Activated CD8-positive, alpha-beta memory T cell treated with anti-CD3 and anti-CD28 coated beads, Interleukin-2, amount 50 U/mL, for 1 hour (primary cell): Measurements from ENCODE around the gene RABGAP1.

ENCODE experiments used
- DNase-seq: peaks from one replicate; pipeline ENCODE4 v3.0.0-alpha.2; 2020; ENCODE audit errors: extremely low read depth

The RABGAP1 gene

GRCh38 chr9:123109540-123110279 lies 168.9 kb downstream of the RABGAP1 start:
- DNase-seq, result no peak

DNA sequence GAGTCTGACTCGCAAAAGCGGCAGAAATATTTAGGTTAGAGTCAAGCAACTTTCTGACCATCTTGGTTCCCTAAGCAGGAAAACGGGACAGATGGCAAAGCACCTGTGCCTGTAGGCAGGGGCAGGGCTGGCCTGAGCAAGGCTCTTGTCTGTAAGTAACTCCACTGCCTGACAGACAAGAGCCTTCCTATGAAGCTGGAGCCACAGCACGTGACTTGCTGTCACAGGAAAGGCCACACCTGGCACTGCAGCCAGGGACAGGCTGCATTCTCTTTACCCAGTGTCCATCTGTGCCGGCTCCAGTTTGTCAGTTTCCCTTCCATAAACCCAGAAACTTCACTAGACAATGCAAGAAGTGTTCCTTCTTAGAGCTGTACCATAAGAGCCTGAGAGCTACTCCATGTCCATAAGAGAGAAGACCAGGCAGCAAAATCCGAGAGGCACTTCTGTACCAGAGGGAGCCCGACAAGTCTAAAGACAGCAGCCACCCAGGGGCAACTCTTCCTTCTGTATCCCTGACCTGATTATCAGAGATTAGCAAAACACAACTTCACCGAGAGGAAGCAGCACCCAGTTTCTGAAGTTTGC lies 170.7 kb downstream of the RABGAP1 start:
- DNase-seq, result no peak

- DNase-seq, result no peak
These were observed 171.5 kb downstream of the RABGAP1 start for GRCh38 chr9:123112015-123112975.

- no peak for DNase-seq
These were observed 172.4 kb downstream of the RABGAP1 start for GRCh38 chr9:123113185-123113584.

DNA sequence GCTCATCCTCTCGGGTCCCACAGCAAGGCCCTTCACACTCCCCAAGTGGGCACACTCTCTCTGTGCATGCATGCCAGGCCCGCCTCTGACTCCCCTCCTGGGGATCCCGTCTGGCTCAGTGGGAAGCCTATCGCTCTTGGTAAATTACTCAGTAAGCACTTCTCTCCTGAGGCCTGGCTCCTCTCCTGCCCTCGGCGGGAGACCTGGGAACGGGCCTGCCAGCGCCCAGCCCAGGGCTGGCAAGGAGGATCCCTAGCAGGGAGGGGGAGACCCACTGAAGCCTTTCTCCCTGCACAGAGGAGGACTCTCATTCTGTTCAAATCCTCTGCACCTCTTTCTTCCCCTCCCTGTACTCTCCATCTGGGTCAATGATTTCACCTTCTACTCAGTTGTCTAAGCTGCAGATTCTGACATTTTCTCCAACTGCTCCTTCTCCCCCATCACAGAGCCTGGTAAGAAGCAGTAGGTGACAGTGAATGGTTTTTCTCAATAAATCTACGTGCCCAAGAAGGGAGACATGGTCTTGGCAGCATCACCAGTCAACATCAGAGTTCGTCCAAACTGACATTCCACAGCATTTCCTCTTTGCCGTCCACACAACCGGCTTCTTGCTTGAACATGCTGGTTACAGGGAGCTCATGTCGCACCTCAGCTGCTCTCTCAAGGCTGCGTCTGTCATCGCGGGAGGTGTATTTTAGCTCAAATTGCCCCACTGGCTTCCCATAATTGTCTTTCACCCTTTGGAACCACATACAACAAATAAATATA lies 174.5 kb downstream of the RABGAP1 start:
- DNase-seq, result no peak

DNA sequence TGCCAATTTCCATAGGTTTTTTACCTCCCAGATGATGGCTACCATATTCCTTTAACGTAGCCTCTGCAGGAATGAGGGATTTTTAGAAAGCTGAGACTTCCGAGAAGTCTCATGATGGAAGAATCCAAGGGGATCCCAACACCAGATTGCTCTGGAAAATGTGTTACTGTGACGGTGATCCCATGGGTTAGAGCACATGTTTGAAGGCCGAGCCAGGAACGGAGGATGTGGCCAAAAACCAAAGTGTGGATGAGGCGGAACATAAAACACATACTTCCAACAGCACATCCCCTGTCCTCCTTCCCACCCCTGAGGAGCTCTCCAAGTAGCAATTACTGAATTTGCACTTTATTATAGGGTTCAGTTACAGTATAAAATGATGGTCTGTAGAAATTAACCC lies 175.2 kb downstream of the RABGAP1 start:
- no peak for DNase-seq

- DNase-seq, result no peak
These were observed 178.7 kb downstream of the RABGAP1 start for GRCh38 chr9:123119566-123119965.

DNA sequence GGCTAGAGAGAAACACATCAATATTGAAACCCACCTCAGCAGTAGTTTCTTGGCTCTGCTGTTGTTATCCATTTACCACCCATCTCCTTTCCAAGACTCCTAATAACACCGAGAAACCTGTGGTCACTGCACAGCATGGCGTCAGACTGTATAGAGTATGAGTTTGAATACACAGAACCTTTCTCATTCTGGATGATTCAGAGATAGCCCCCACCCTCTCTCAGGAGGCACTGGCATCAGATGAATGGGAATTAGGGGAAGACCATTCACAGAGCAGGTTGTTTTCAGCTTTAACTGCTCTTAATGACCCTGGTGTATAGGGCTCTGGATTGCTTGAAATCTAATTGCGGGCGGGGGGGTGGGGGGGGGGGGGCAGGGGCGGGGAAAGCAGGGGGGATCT lies 179.3 kb downstream of the RABGAP1 start:
- DNase-seq, result no peak

DNA sequence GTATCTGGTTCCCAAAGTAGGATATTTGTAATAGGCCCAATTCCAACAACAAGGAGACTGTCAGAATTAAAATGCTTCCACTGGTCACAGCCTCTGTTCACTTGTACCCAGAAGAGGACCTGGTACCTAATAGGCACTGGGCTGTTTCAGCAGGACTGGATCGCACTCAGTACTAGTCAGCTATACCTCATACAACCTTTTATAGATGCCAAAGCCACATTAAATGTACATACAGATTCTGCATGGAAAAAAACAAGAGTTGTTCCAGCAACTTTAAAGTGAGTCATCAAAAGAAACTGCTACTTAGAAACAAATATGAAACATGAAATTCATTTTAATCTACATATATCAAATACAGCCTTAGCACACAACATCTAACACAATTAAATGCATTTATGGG lies 180.1 kb downstream of the RABGAP1 start:
- DNase-seq, result no peak

GRCh38 chr9:123121457-123121856 lies 180.6 kb downstream of the RABGAP1 start:
- DNase-seq, result no peak

DNA sequence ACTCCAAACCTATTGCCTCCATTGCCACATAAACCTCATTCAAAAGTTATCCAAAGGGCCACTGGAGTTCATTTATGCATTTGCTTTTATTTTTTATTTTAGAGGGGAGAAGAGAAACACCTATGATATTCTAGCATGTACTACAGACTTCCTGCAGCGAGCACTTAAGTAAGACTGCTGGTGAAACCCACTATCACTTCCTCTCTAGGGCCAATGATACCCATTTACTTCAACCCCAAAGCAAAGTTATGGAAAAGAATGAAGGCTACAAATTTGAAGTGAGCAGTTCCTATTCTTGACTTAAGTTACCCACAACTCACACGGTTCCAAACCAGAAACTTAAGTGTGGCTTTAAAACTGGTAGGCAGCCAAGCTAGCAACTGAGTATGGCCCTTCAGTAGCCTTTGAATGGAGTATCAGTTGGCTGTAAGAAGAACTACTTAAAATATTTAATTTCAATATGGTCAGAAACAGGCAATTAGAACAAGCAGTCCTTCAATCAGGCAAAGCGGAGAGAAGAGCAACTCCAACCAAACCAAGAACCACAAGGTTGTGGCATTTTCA lies 186.8 kb downstream of the RABGAP1 start:
- DNase-seq, result no peak

- no peak for DNase-seq
These were observed 187.8 kb downstream of the RABGAP1 start for GRCh38 chr9:123128591-123128990.

DNA sequence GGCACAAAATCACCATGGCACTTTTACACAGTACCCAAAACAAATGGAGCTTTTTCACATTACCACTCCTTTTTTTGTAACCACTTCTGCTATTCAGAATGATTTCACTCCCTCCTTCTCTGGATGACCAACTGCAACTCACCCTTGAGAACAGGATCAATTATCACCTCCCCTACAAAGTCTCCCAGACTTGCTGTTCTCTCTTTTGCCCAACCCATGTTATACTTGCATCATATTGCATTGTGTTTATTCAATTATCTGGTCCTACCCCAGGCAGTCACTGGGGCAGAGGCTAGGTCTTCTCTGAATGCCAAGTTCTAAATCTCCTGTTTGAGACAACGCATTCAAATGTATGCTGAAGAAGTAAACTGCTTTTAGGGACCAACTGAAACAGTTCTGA lies 188.6 kb downstream of the RABGAP1 start:
- DNase-seq, result no peak

- no peak for DNase-seq
These were observed 190.4 kb downstream of the RABGAP1 start for GRCh38 chr9:123131258-123131657.

DNA sequence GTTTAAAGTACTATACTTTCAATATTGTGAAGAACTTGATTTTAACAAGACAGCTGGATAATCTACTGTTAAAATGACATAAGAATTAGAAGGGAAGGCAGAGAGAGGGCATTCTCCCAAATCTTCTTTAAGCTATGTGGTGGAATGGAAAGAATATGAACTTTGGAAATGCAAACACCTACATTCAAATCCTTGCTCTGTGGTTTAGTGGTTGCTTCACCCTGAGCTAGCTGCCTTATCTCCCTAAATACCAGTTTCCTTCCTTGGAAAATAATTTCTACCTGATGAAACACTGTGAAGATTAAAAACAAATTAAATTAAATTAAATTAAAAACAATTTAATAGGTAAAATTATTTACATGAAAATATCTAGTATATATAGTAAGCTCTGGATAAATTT lies 191.2 kb downstream of the RABGAP1 start:
- no peak for DNase-seq

DNA sequence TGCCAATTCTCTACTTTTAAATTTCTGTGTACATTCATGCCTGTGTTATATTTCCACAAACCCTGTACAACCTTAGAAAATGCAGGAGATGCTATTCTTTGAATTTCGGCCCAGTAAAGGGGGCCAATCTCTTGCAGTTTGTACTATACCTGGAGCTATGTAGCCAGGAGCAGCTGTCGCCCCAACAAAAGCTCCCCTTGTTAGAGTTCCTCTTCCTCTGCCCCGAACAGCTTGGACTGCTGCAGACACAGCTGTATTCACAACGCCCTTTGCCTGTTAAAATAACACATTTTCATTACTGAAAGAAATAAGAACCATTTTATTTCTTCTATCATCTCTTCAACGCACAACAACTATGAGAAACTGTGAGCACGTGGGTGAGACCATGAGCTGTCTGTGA lies 191.9 kb downstream of the RABGAP1 start:
- DNase-seq, result no peak

DNA sequence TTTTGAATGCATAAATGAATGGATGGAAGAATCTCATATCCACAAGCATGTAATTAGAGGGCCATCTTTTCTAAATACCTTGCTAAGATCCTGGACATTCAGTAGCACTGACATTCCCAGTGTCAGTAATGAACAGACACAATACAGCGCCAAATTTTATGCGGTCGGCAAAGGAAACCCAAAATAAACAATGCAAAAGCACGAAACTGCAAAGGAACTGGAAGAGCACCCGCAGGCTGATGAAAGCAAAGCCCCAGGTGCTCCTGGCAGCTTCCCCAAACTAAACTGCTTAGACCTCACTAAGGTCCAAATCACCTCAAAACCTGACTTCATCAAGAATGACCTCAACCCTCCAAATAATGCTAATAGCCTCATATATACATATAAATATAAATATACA lies 194.6 kb downstream of the RABGAP1 start:
- no peak for DNase-seq

- no peak for DNase-seq
These were observed 197.3 kb downstream of the RABGAP1 start for GRCh38 chr9:123138163-123138562.

GRCh38 chr9:123149067-123149466 lies 208.2 kb downstream of the RABGAP1 start:
- DNase-seq, result no peak

DNA sequence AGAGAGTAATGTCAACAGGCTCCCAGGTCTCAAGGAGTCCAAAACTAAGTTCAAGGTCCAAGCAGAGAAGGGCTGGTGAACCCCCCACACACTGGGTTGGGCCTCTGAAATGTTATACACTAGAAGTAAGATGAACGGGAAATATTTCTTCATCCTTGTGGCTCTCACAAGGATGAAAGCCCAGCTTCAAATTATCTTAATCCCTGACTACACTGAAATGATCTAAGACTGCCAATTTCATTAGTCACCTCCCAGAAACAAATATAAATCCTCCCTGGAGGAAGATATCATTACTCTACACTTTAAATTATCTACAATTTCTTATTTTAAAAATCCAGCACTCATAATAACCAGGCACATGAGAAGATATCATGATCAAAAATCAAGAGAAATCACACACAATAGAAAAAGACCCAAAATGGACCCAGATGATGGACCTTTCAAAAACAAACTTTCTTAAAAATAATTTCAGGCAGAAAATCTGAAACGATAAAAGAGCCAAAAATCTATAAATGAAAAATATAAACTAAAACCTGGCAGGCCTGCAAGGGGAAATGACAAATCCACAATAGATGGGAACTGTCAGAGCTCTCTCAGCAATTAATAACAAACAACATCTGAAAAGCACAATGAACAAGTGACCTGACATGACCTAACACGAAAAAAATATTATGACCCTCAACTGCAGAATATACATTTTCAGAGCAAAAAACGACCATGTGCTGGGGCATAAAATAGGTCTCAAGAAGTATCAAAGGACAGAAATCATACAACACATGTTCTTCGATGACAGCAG lies 210.1 kb downstream of the RABGAP1 start:
- no peak for DNase-seq
